Caki2 (cell line): ENCODE measurements around the gene NFATC1. TPM values are rescaled to one million over a fixed set of nuclear protein-coding genes. Genes with fewer than 3 reads are reported as not detected.
"Not testable (repeated sequence)": the region's sequence is repeated elsewhere in the genome, so short reads cannot be mapped to it uniquely, and the experiment has no call there.

Experiments used
- DNase-seq: peaks from one replicate; pipeline ENCODE4 v3.0.0-alpha.2; 2015; ENCODE audit warnings: low read depth
- in situ Hi-C: cut with HindIII; loops from 2 replicates; pipeline ENCODE4 v1.10.0; 2016; ENCODE audit warnings: low sequenced_read_pairs, low pct_unique_long_range_greater_than_20kb, mixed read lengths
- total RNA-seq: library from RNA; depleted of rRNA; stranded (reverse); fragments of >200 nt; shearing (Covaris generic); gene quantifications from 2 replicates; pipeline ENCODE4 v1.2.3, GENCODE V29; 2014; ENCODE audit warnings: low replicate concordance

The NFATC1 gene
- total RNA-seq, 1 experiment from 2014 or later = 8.3 TPM

- in situ Hi-C loops = no loop called here
These were observed 22.0 kb upstream of the NFATC1 start for GRCh38 chr18:79373736-79374135.

GRCh38 chr18:79374408-79375171 lies 21.1 kb upstream of the NFATC1 start:
- no peak for DNase-seq
- in situ Hi-C loops = no loop called here

More at GRCh38 chr18:79373736-79374135, 22.0 kb upstream of the NFATC1 start:
- DNase-seq = no peak

- DNase-seq = no peak
- in situ Hi-C loops = no loop called here
These were observed 20.1 kb upstream of the NFATC1 start for GRCh38 chr18:79375441-79376154.

- DNase-seq, in situ Hi-C loops: not testable (repeated sequence)
These were observed 19.1 kb upstream of the NFATC1 start for GRCh38 chr18:79376661-79377060.

GRCh38 chr18:79377187-79377891 lies 18.4 kb upstream of the NFATC1 start:
- in situ Hi-C loops = no loop called here
- no peak for DNase-seq

- DNase-seq = peak; percentile 61
- in situ Hi-C loops = no loop called here
These were observed 17.0 kb upstream of the NFATC1 start for GRCh38 chr18:79378536-79379250.

- DNase-seq = no peak
- in situ Hi-C loops = no loop called here
These were observed 16.4 kb upstream of the NFATC1 start for GRCh38 chr18:79379251-79379905.

- in situ Hi-C loops = no loop called here
- no peak for DNase-seq
These were observed 15.6 kb upstream of the NFATC1 start for GRCh38 chr18:79379931-79380815.

GRCh38 chr18:79380816-79381806 lies 14.6 kb upstream of the NFATC1 start:
- in situ Hi-C loops = no loop called here
- DNase-seq = peak; percentile 19

- in situ Hi-C loops = no loop called here
- DNase-seq = no peak
These were observed 13.9 kb upstream of the NFATC1 start for GRCh38 chr18:79381811-79382311.

GRCh38 chr18:79382681-79383387 lies 12.9 kb upstream of the NFATC1 start:
- DNase-seq = no peak
- in situ Hi-C loops = no loop called here

GRCh38 chr18:79383388-79384056 lies 12.2 kb upstream of the NFATC1 start:
- DNase-seq = no peak
- in situ Hi-C loops = no loop called here

GRCh38 chr18:79384151-79384807 lies 11.5 kb upstream of the NFATC1 start:
- DNase-seq = no peak
- in situ Hi-C loops = no loop called here

- in situ Hi-C loops = no loop called here
These were observed 10.9 kb upstream of the NFATC1 start for GRCh38 chr18:79384834-79385233.

More at GRCh38 chr18:79384834-79385233, 10.9 kb upstream of the NFATC1 start:
- DNase-seq = no peak
